Tibial nerve (tissue), 4 donors: ENCODE results near the gene MLC1. TPM values are rescaled to one million over a fixed set of nuclear protein-coding genes. Genes with fewer than 3 reads are reported as not detected.
"Not testable (repeated sequence)": the region's sequence is repeated elsewhere in the genome, so short reads cannot be mapped to it uniquely, and the experiment has no call there.

Experiments used
- DNase-seq, 2 donors: peaks; one replicate each; pipeline ENCODE4 v3.0.0-alpha.2; 2019; ENCODE audit warnings: low spot score in 2 of 2
- H3K27ac ChIP-seq, 4 donors: fragments of 200-600 bp; sonication (generic) in 3 of 4; one replicate each; pipeline ENCODE4 v1.5.1; 2017 to 2019; ENCODE audit warnings: mild to moderate bottlenecking in 1 of 4
- H3K27me3 ChIP-seq, 2 donors: fragments of 200-600 bp; sonication (generic) in 1 of 2; one replicate each; pipeline versions ENCODE4 v1.5.1 to v1.6.0; 2017 to 2019
- H3K36me3 ChIP-seq, 3 donors: fragments of 200-600 bp; sonication (generic); one replicate each; pipeline ENCODE4 v1.5.1; 2018 to 2019
- H3K4me1 ChIP-seq, 4 donors: fragments of 200-600 bp; sonication (generic) in 3 of 4; one replicate each; pipeline ENCODE4 v1.5.1; 2017 to 2019
- H3K4me3 ChIP-seq, 4 donors: fragments of 200-600 bp; sonication (generic) in 3 of 4; one replicate each; pipeline ENCODE4 v1.5.1; 2017 to 2019; ENCODE audit warnings: mild to moderate bottlenecking in 1 of 4, moderate library complexity in 1 of 4
- H3K9me3 ChIP-seq, 4 donors: fragments of 200-600 bp; sonication (generic) in 3 of 4; one replicate each; pipeline ENCODE4 v1.5.1; 2017 to 2019
- EP300 ChIP-seq, 2 donors: sonication (generic); formaldehyde crosslinking; IDR thresholded peaks; one replicate each; pipeline ENCODE4 v1.6.1; 2017; ENCODE audit warnings: antibody characterized with exemption in 2 of 2, mild to moderate bottlenecking in 1 of 2
- POLR2A ChIP-seq, 2 donors: fragments of 450-650 bp; IDR thresholded peaks; one replicate each; pipeline ENCODE4 v1.6.1; 2017; ENCODE audit warnings: antibody characterized with exemption in 2 of 2, mild to moderate bottlenecking in 2 of 2, moderate library complexity in 2 of 2
- WGBS, 2 donors: methylation state at CpG; one replicate each; pipeline ENCODE4 v1.1.5; 2018; 5-methylcytosine and 5-hydroxymethylcytosine counted together
- total RNA-seq, 4 donors: library from RNA; depleted of rRNA; stranded (reverse); fragments of >200 nt; gene quantifications; one replicate each; pipeline ENCODE4 v1.1.0, GENCODE V29; 2016
- TF ChIP-seq, protein P1 (sequence below), 5 experiments: fragments of 200-600 bp in 3 of 5; fragments of 450-650 bp in 2 of 5; sonication (generic) in 3 of 5; IDR thresholded peaks; one replicate each; pipeline ENCODE4 v1.5.1; 2016 to 2019; ENCODE audit warnings: antibody characterized with exemption in 5 of 5, mild to moderate bottlenecking in 3 of 5, moderate library complexity in 2 of 5

The MLC1 gene
- total RNA-seq, 4 donors from 2014 or later: not detected

GRCh38 chr22:50089682-50090411, 4.6 kb upstream of the MLC1 start, which contains the start of gene MOV10L1:
Gene MOV10L1 (plus strand): TSS chr22:50090006. CDS start chr22:50090089, 83 bp downstream.
- Histone ChIP-seq H3K4me3 (no peak within 1 kb of the TSS), H3K27me3 (peaks cover 0 to 36% of the 10 kb centered on the region in 2 donors), H3K4me1 (peaks cover 0 to 4% (median under 1%) of the 10 kb centered on the region in 4 donors), H3K36me3 (no peaks in the 10 kb centered on the region), H3K9me3 (peaks cover 0 to 10% (median 0%) of the 10 kb centered on the region in 4 donors), H3K27ac (no peak within 1 kb of the TSS)
- no peak for DNase-seq
- WGBS, 2 donors: 48% methylated on average over 36 to 47 of the region's 83 CpGs
- TF ChIP-seq EP300 (IDR thresholded peaks at IDR 0.05) (no peak), POLR2A (IDR thresholded peaks at IDR 0.05) (no peak)
- TF ChIP-seq, protein P1, sequence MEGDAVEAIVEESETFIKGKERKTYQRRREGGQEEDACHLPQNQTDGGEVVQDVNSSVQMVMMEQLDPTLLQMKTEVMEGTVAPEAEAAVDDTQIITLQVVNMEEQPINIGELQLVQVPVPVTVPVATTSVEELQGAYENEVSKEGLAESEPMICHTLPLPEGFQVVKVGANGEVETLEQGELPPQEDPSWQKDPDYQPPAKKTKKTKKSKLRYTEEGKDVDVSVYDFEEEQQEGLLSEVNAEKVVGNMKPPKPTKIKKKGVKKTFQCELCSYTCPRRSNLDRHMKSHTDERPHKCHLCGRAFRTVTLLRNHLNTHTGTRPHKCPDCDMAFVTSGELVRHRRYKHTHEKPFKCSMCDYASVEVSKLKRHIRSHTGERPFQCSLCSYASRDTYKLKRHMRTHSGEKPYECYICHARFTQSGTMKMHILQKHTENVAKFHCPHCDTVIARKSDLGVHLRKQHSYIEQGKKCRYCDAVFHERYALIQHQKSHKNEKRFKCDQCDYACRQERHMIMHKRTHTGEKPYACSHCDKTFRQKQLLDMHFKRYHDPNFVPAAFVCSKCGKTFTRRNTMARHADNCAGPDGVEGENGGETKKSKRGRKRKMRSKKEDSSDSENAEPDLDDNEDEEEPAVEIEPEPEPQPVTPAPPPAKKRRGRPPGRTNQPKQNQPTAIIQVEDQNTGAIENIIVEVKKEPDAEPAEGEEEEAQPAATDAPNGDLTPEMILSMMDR (IDR thresholded peaks at IDR 0.05): no peak

DNA sequence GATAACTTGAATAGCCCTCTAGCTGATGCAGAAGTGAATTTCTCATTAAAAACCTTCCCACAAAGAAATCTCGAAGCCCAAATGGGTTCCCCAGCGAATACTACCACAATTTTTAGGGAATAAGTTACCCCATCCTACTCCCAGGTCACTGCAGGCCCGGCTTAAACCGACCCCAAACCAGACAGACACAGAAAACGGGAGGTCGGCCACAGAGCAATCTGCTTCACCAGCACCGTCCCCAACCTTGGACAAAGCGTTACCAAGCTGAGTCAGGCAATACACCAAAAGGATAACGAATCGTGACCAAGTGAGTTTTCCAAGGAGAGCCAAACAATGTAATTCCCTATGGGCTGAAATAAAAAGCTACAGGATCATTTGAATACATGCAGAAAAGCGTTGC, 4.0 kb upstream of the MLC1 start:
- no peaks in the 10 kb centered on the region for H3K36me3 ChIP-seq
- 75 to 76% methylated on average over 11 of the region's 11 CpGs for WGBS, 2 donors
- DNase-seq: no peak
- H3K9me3 ChIP-seq: peaks cover 0 to 10% (median 0%) of the 10 kb centered on the region in 4 donors
- H3K4me1 ChIP-seq: peaks cover 0 to 8% (median 2%) of the 10 kb centered on the region in 4 donors
- no peak overlapping the region for H3K4me3 ChIP-seq
- TF ChIP-seq POLR2A (IDR thresholded peaks at IDR 0.05) (no peak), EP300 (IDR thresholded peaks at IDR 0.05) (no peak)
- TF ChIP-seq, protein P1 (IDR thresholded peaks at IDR 0.05): no peak
- H3K27me3 ChIP-seq: peaks cover 0 to 41% of the 10 kb centered on the region in 2 donors
- H3K27ac ChIP-seq: no peak overlapping the region

- peaks cover 0 to 9% (median 2%) of the 10 kb centered on the region in 4 donors for H3K4me1 ChIP-seq
- 96 to 97% methylated on average over 12 of the region's 12 CpGs for WGBS, 2 donors
- DNase-seq: no peak
- no peak overlapping the region for H3K27ac ChIP-seq
- TF ChIP-seq POLR2A (IDR thresholded peaks at IDR 0.05) (no peak), EP300 (IDR thresholded peaks at IDR 0.05) (no peak)
- TF ChIP-seq, protein P1 (IDR thresholded peaks at IDR 0.05): no peak
- H3K4me3 ChIP-seq: no peak overlapping the region
- peaks cover 0 to 52% of the 10 kb centered on the region in 2 donors for H3K27me3 ChIP-seq
- H3K9me3 ChIP-seq: peaks cover 0 to 10% (median 0%) of the 10 kb centered on the region in 4 donors
- no peaks in the 10 kb centered on the region for H3K36me3 ChIP-seq
Observed at GRCh38 chr22:50088096-50088495, 2.9 kb upstream of the MLC1 start.

DNA sequence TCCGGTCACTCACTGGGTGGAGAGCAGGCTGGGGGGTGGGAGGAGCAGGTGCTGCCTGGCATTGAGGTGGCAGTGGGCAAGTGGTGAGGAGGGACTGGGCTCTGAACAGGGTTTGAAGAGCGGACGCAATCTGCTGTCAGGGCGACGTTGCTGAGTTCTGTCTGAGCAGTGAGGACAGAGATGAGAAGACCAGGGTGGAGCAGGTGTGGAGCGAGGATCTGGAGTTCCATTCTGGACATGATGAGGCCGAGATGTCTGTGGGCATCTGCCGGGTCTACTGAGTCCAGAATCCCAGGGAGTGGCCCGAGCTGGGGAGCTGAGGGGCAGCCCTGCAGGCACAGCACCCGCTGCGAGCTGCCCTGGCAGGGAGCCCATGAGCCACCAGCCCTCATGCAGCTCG, 2.4 kb upstream of the MLC1 start:
- no peak for DNase-seq
- Histone ChIP-seq H3K27me3 (peaks cover 0 to 52% of the 10 kb centered on the region in 2 donors), H3K4me1 (peaks cover 0 to 9% (median 2%) of the 10 kb centered on the region in 4 donors), H3K4me3 (no peak overlapping the region), H3K9me3 (peaks cover 0 to 10% (median 0%) of the 10 kb centered on the region in 4 donors), H3K27ac (no peak overlapping the region), H3K36me3 (no peaks in the 10 kb centered on the region)
- TF ChIP-seq POLR2A (IDR thresholded peaks at IDR 0.05) (no peak), EP300 (IDR thresholded peaks at IDR 0.05) (no peak)
- TF ChIP-seq, protein P1 (IDR thresholded peaks at IDR 0.05): no peak
- 83 to 90% methylated on average over 11 to 12 of the region's 12 CpGs for WGBS, 2 donors

- Histone ChIP-seq H3K9me3 (peaks cover 0 to 10% (median 0%) of the 10 kb centered on the region in 4 donors), H3K27me3 (peaks cover 0 to 52% of the 10 kb centered on the region in 2 donors)
- H3K4me3 ChIP-seq, H3K27ac ChIP-seq, H3K36me3 ChIP-seq, H3K4me1 ChIP-seq, DNase-seq: not testable (repeated sequence)
- WGBS, 2 donors: 83 to 86% methylated on average over 4 of the region's 4 CpGs
Observed at GRCh38 chr22:50086975-50087374, 1.7 kb upstream of the MLC1 start.
